A673 (cell line): ENCODE data around the gene LCMT1. TPM values are rescaled to one million over a fixed set of nuclear protein-coding genes. Genes with fewer than 3 reads are reported as not detected.
A peak's percentile ranks its signal among the peaks of the same experiment; 100 is the strongest.

ENCODE experiments used
- BruUV-seq: library from RNA; stranded (reverse); fragments of 400-500 nt; replicated peaks from 2 replicates; lab custom pipeline; 2021; lab: Mats Ljungman, UMichigan
- CTCF ChIA-PET: fragments of 300-600 bp; sonication (Branson Sonifier 250); formaldehyde crosslinking; loops from one replicate; lab custom pipeline; 2022; ENCODE audit warnings: antibody characterized with exemption; lab: Charles Lee
- POLR2A ChIA-PET: fragments of 300-600 bp; sonication (Branson Sonifier 250); formaldehyde crosslinking; loops from one replicate; lab custom pipeline; 2022; ENCODE audit warnings: antibody characterized with exemption; ENCODE audit not compliant: low non-redundant PET; lab: Charles Lee
- DNase-seq: peaks from one replicate; pipeline ENCODE4 v3.0.0-alpha.2; 2015; ENCODE audit warnings: low spot score
- H3K27ac ChIP-seq: fragments of 200-600 bp; sonication (generic); 2 replicates; pipeline ENCODE4 v1.5.1; 2016; ENCODE audit warnings: mixed run types, low read depth, mild to moderate bottlenecking, mixed read lengths, antibody characterized with exemption, low read length; ENCODE audit not compliant: poor library complexity, severe bottlenecking
- H3K27me3 ChIP-seq: fragments of 200-600 bp; sonication (generic); replicated peaks from 2 replicates; pipeline ENCODE4 v1.6.1; 2017; ENCODE audit warnings: mixed run types, low read depth, mild to moderate bottlenecking, mixed read lengths, antibody characterized with exemption, low read length; ENCODE audit not compliant: insufficient read depth, poor library complexity
- H3K36me3 ChIP-seq: fragments of 200-600 bp; sonication (generic); 2 replicates; pipeline ENCODE4 v1.6.1; 2016; ENCODE audit warnings: mixed run types, mild to moderate bottlenecking, mixed read lengths, antibody characterized with exemption, low read length; ENCODE audit not compliant: insufficient read depth, poor library complexity, severe bottlenecking
- H3K4me1 ChIP-seq: fragments of 200-600 bp; sonication (generic); 2 replicates; pipeline ENCODE4 v1.6.1; 2017; ENCODE audit warnings: mixed run types, mild to moderate bottlenecking, mixed read lengths, antibody characterized with exemption, low read length; ENCODE audit not compliant: insufficient read depth, poor library complexity, severe bottlenecking
- H3K4me3 ChIP-seq: fragments of 200-600 bp; sonication (generic); 2 replicates; pipeline ENCODE4 v1.5.1; 2016; ENCODE audit warnings: low read depth, mixed run types, mild to moderate bottlenecking, mixed read lengths, low read length; ENCODE audit not compliant: poor library complexity, severe bottlenecking
- H3K9me3 ChIP-seq: fragments of 200-600 bp; sonication (generic); 2 replicates; pipeline ENCODE4 v1.6.1; 2016; ENCODE audit warnings: mixed run types, low read depth, mild to moderate bottlenecking, mixed read lengths, antibody characterized with exemption, low read length; ENCODE audit not compliant: poor library complexity, severe bottlenecking
- EZH2 ChIP-seq: fragments of 200-600 bp; sonication (generic); IDR thresholded peaks from 2 replicates; pipeline ENCODE4 v1.6.1; 2017; ENCODE audit warnings: borderline replicate concordance, low read depth, mild to moderate bottlenecking, mixed read lengths, antibody characterized with exemption, low read length; ENCODE audit not compliant: poor library complexity, severe bottlenecking
- intact Hi-C: fragments of 100-400 bp; cut with micrococcal nuclease; formaldehyde crosslinking; loops from one replicate; pipeline ENCODE4 v1.10.0; 2022; ENCODE audit not compliant: unreplicated experiment
- total RNA-seq: library from RNA; stranded (reverse); gene quantifications from 2 replicates; pipeline ENCODE4 v1.2.3, GENCODE V29; 2021
- TF ChIP-seq, protein P1 (sequence below): fragments of 300-800, 200-600 bp; sonication (generic); conservative IDR thresholded peaks from 2 replicates; pipeline ENCODE4 v1.5.1; 2017; ENCODE audit warnings: low read depth, mild to moderate bottlenecking, antibody characterized with exemption, low read length, moderate library complexity, mixed read lengths

Gene LCMT1
- total RNA-seq, 1 experiment from 2014 or later, result 56.3 TPM

DNA sequence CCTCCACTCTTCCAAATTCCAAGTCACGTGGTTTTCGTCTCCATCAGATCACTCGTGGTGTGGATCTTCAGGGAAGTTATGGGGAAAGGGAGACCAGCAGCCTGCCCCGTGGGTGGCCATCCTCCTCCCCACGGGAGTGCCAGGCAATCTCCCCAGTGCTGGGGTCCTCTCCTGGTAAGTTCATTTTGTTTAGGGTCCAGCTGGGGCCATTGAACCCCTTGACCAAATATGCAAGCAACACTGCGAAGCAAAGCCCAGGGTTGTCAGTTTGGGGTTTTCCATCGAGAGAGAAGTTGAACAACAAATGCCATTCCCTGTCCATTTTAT, 4.1 kb upstream of the LCMT1 start:
- peaks cover 2% of the 10 kb centered on the region for H3K4me1 ChIP-seq
- DNase-seq, result no peak
- no peak overlapping the region for H3K27ac ChIP-seq
- CTCF ChIA-PET, result no interaction called here
- no peaks in the 10 kb centered on the region for H3K27me3 ChIP-seq
- TF ChIP-seq, protein P1, sequence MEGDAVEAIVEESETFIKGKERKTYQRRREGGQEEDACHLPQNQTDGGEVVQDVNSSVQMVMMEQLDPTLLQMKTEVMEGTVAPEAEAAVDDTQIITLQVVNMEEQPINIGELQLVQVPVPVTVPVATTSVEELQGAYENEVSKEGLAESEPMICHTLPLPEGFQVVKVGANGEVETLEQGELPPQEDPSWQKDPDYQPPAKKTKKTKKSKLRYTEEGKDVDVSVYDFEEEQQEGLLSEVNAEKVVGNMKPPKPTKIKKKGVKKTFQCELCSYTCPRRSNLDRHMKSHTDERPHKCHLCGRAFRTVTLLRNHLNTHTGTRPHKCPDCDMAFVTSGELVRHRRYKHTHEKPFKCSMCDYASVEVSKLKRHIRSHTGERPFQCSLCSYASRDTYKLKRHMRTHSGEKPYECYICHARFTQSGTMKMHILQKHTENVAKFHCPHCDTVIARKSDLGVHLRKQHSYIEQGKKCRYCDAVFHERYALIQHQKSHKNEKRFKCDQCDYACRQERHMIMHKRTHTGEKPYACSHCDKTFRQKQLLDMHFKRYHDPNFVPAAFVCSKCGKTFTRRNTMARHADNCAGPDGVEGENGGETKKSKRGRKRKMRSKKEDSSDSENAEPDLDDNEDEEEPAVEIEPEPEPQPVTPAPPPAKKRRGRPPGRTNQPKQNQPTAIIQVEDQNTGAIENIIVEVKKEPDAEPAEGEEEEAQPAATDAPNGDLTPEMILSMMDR, result no peak
- no peak for TF ChIP-seq EZH2
- no TSS peak for BruUV-seq
- H3K36me3 ChIP-seq, result no peaks in the 10 kb centered on the region
- peak overlapping the region; percentile 62 for H3K4me3 ChIP-seq
- intact Hi-C loops, result loop anchor here (10.0 kb wide), 1 partner anchor 593 kb away; no protein-coding TSS in a partner anchor
- POLR2A ChIA-PET, result no interaction called here
- no peaks in the 10 kb centered on the region for H3K9me3 ChIP-seq

GRCh38 chr16:25108054-25108453, 3.5 kb upstream of the LCMT1 start:
- TF ChIP-seq, protein P1, result peak; percentile 30; the same call in 1 of the 2 replicates
- TF ChIP-seq EZH2, result no peak

DNA sequence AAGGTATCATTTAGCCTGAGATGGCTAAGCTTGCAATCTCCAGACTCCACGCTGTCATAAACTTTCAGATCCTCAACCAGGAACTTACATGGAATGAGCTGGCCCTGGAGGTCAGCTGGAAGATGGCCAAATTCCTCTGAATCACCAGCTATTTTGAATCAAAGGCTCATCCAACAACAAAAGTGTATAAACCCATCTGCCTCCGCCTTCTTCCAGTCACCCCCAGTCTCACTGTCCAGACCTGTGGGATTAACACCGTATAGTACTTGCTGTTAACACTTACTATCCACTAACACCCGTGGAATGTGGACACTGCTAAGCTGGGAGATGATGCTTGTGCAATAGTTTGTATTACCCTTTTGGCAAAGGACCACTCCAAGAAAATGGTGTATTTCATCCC, 1.9 kb upstream of the LCMT1 start:
- CTCF ChIA-PET, result no interaction called here
- DNase-seq, result peak; percentile 29
- POLR2A ChIA-PET, result no interaction called here
- BruUV-seq, result no TSS peak
- H3K27ac ChIP-seq, result no peak overlapping the region
- no peak overlapping the region for H3K4me3 ChIP-seq
- no peaks in the 10 kb centered on the region for H3K36me3 ChIP-seq
- TF ChIP-seq EZH2, result no peak
- TF ChIP-seq, protein P1, result no peak
- no peaks in the 10 kb centered on the region for H3K27me3 ChIP-seq
- intact Hi-C loops, result loop anchor here (2.0 to 10.0 kb wide), 2 partner anchors 59 to 595 kb away; no protein-coding TSS in a partner anchor
- peaks cover 4% of the 10 kb centered on the region for H3K4me1 ChIP-seq
- H3K9me3 ChIP-seq, result no peaks in the 10 kb centered on the region

More at GRCh38 chr16:25108054-25108453, 3.5 kb upstream of the LCMT1 start:
- Histone ChIP-seq H3K36me3 (no peaks in the 10 kb centered on the region), H3K4me1 (peaks cover 4% of the 10 kb centered on the region), H3K27ac (no peak overlapping the region), H3K27me3 (no peaks in the 10 kb centered on the region), H3K4me3 (no peak overlapping the region), H3K9me3 (no peaks in the 10 kb centered on the region)
- CTCF ChIA-PET, result no interaction called here
- DNase-seq, result peak; percentile 31
- POLR2A ChIA-PET, result no interaction called here
- no TSS peak for BruUV-seq
- intact Hi-C loops, result loop anchor here (10.0 kb wide), 1 partner anchor 593 kb away; no protein-coding TSS in a partner anchor
